Stimulated activated CD8-positive, alpha-beta memory T cell treated with anti-CD3 and anti-CD28 coated beads, Interleukin-12 subunit alpha, Interleukin-12 subunit beta, amount 100 ng/mL, for 24 hours (primary cell): Measurements from ENCODE around the gene THSD7A.

Source experiments
- DNase-seq: peaks from one replicate; pipeline ENCODE4 v3.0.0-alpha.2; 2020; ENCODE audit errors: extremely low read depth

Gene THSD7A

GRCh38 chr7:11831736-11832495, at the start of gene THSD7A:
TSS of gene THSD7A (minus strand) at chr7:11832198. CDS start at chr7:11831946, 252 bp downstream.
- DNase-seq: no peak

- no peak for DNase-seq
These were observed 49.7 kb upstream of the THSD7A start for GRCh38 chr7:11881680-11882079.

- DNase-seq: no peak
These were observed 43.6 kb upstream of the THSD7A start for GRCh38 chr7:11875635-11876034.

GRCh38 chr7:11865671-11866070, 33.7 kb upstream of the THSD7A start:
- DNase-seq: no peak

GRCh38 chr7:11858622-11859302, 26.8 kb upstream of the THSD7A start:
- DNase-seq: no peak

- DNase-seq: no peak
These were observed 26.0 kb upstream of the THSD7A start for GRCh38 chr7:11858026-11858425.

GRCh38 chr7:11848251-11848650, 16.3 kb upstream of the THSD7A start:
- DNase-seq: no peak

GRCh38 chr7:11847336-11847735, 15.3 kb upstream of the THSD7A start:
- no peak for DNase-seq

GRCh38 chr7:11846361-11846955, 14.5 kb upstream of the THSD7A start:
- no peak for DNase-seq

- no peak for DNase-seq
These were observed 11.2 kb upstream of the THSD7A start for GRCh38 chr7:11843113-11843765.

- DNase-seq: no peak
These were observed 9.7 kb upstream of the THSD7A start for GRCh38 chr7:11841657-11842056.

GRCh38 chr7:11835260-11835659, 3.3 kb upstream of the THSD7A start:
- no peak for DNase-seq

- no peak for DNase-seq
These were observed 1.4 kb upstream of the THSD7A start for GRCh38 chr7:11833431-11833830.

GRCh38 chr7:11831156-11831735, 752 bp downstream of the THSD7A start:
- no peak for DNase-seq

GRCh38 chr7:11830582-11831155, 1.3 kb downstream of the THSD7A start:
- no peak for DNase-seq

- no peak for DNase-seq
These were observed 2.0 kb downstream of the THSD7A start for GRCh38 chr7:11829954-11830353.

GRCh38 chr7:11819947-11820346, 12.1 kb downstream of the THSD7A start:
- no peak for DNase-seq

GRCh38 chr7:11819271-11819670, 12.7 kb downstream of the THSD7A start:
- DNase-seq: no peak

- no peak for DNase-seq
These were observed 13.7 kb downstream of the THSD7A start for GRCh38 chr7:11818281-11818680.

GRCh38 chr7:11817111-11817740, 14.8 kb downstream of the THSD7A start:
- no peak for DNase-seq

- DNase-seq: no peak
These were observed 20.3 kb downstream of the THSD7A start for GRCh38 chr7:11811709-11812108.
